ENCODE results near the gene RC3H2. TPM values are rescaled to one million over a fixed set of nuclear protein-coding genes. Genes with fewer than 3 reads are reported as not detected.

Gene RC3H2
- total RNA-seq, 1 experiment from 2014 or later: 37.5 TPM

DNA sequence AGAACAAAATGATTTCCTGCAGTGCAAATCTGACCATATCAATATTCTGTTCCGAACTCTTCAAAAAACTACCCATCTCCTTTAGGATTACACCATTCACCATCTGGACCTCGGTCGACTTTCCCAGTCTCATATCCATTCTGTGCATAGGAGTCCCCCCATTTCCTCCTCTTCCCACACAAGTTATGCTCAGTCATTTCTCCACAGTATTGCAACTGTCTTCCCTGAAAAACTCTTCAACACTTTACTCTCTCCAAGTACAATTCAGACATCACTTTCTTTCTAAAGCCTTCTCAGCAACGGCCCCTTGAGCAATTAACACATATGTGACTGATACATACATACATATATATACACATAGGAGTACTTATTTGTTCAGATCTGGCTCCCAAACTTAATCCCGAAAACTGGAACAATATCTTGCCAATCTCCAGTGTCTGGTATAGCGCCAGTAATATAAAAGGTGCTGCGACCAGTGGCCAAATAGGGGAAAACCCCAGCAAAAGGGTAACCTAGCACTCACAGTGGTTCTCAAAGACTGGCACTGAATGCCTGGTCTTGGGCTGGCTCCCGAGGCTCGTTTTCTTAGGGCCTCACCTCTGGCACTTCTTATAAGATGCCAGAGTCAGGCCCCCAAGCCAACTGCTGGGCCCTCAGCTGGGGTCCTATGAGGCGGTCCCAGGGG, 25.5 kb upstream of the RC3H2 start:
- Mint-ChIP-seq H3K4me1 (peaks cover 8% of the 10 kb centered on the region), H3K27me3 (ENCODE audit: low read depth) (no peaks in the 10 kb centered on the region), H3K36me3 (no peaks in the 10 kb centered on the region), H3K9me3 (no peaks in the 10 kb centered on the region), H3K4me3 (no peak overlapping the region), H3K27ac (no peak overlapping the region)
- no peak for DNase-seq (ENCODE audit: low spot score)
- POLR2A ChIA-PET: interaction anchor here (0.5 to 1.8 kb wide), 7 partner anchors 10 to 57 kb away, joined by 3 to 44 read pairs (median 4); partner anchors contain the start of genes RABGAP1, RC3H2 and ZBTB6
- CTCF ChIA-PET: interaction anchor here (0.6 to 1.2 kb wide), 3 partner anchors 10 to 81 kb away, joined by 3 to 10 read pairs (median 9); partner anchors contain the start of gene RABGAP1
- no peak; the same call in 1 of the 2 replicates for ATAC-seq
- TF ChIP-seq, protein P1, sequence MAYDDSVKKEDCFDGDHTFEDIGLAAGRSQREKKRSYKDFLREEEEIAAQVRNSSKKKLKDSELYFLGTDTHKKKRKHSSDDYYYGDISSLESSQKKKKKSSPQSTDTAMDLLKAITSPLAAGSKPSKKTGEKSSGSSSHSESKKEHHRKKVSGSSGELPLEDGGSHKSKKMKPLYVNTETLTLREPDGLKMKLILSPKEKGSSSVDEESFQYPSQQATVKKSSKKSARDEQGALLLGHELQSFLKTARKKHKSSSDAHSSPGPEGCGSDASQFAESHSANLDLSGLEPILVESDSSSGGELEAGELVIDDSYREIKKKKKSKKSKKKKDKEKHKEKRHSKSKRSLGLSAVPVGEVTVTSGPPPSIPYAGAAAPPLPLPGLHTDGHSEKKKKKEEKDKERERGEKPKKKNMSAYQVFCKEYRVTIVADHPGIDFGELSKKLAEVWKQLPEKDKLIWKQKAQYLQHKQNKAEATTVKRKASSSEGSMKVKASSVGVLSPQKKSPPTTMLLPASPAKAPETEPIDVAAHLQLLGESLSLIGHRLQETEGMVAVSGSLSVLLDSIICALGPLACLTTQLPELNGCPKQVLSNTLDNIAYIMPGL (CRISPR knock-in tag; IDR thresholded peaks at IDR 0.05): no peak
- TF ChIP-seq SMAD3 (CRISPR knock-in tag; IDR thresholded peaks at IDR 0.05; ENCODE audit: borderline replicate concordance) (no peak), CBFB (CRISPR knock-in tag; IDR thresholded peaks at IDR 0.05; ENCODE audit: low read depth) (no peak), SP1 (CRISPR knock-in tag; conservative IDR thresholded peaks at IDR 0.05) (no peak), ATF1 (CRISPR knock-in tag; IDR thresholded peaks at IDR 0.05) (peak; percentile 47; the same call in 1 of the 2 replicates)
- TF ChIP-seq, protein P2, sequence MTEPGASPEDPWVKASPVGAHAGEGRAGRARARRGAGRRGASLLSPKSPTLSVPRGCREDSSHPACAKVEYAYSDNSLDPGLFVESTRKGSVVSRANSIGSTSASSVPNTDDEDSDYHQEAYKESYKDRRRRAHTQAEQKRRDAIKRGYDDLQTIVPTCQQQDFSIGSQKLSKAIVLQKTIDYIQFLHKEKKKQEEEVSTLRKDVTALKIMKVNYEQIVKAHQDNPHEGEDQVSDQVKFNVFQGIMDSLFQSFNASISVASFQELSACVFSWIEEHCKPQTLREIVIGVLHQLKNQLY (CRISPR knock-in tag; IDR thresholded peaks at IDR 0.05): no peak

DNA sequence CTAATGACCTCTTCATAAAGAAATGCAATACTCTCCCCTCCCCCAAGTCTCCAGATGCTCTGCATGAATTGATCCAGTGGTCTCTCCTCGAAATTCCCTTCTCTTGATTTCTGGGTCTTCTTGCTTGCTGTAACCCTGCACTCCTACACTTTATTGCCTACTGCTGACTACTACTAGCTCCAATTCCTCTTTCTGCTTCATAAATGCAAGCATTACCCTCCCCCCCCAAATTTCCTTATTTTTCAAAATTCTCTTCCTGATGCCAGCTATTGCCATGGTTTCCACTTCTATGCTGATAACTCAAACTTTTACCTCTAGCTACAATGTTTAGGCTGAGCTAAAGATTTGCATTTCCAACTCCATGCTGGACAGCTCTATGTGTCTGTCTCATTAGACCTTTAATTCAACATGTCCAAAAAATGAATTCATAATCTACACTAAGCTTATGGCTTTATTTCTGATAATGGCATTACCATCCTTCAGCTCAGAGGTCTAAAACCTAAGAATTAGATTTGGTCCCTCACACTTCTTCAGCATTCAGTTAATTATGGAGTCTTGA, 24.7 kb upstream of the RC3H2 start:
- Mint-ChIP-seq H3K4me3 (no peak overlapping the region), H3K27ac (no peak overlapping the region), H3K9me3 (no peaks in the 10 kb centered on the region), H3K4me1 (peaks cover 8% of the 10 kb centered on the region), H3K36me3 (no peaks in the 10 kb centered on the region), H3K27me3 (ENCODE audit: low read depth) (no peaks in the 10 kb centered on the region)
- TF ChIP-seq, protein P3, sequence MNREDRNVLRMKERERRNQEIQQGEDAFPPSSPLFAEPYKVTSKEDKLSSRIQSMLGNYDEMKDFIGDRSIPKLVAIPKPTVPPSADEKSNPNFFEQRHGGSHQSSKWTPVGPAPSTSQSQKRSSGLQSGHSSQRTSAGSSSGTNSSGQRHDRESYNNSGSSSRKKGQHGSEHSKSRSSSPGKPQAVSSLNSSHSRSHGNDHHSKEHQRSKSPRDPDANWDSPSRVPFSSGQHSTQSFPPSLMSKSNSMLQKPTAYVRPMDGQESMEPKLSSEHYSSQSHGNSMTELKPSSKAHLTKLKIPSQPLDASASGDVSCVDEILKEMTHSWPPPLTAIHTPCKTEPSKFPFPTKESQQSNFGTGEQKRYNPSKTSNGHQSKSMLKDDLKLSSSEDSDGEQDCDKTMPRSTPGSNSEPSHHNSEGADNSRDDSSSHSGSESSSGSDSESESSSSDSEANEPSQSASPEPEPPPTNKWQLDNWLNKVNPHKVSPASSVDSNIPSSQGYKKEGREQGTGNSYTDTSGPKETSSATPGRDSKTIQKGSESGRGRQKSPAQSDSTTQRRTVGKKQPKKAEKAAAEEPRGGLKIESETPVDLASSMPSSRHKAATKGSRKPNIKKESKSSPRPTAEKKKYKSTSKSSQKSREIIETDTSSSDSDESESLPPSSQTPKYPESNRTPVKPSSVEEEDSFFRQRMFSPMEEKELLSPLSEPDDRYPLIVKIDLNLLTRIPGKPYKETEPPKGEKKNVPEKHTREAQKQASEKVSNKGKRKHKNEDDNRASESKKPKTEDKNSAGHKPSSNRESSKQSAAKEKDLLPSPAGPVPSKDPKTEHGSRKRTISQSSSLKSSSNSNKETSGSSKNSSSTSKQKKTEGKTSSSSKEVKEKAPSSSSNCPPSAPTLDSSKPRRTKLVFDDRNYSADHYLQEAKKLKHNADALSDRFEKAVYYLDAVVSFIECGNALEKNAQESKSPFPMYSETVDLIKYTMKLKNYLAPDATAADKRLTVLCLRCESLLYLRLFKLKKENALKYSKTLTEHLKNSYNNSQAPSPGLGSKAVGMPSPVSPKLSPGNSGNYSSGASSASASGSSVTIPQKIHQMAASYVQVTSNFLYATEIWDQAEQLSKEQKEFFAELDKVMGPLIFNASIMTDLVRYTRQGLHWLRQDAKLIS (CRISPR knock-in tag; IDR thresholded peaks at IDR 0.05; ENCODE audit: borderline replicate concordance): no peak
- TF ChIP-seq ATF1 (CRISPR knock-in tag; IDR thresholded peaks at IDR 0.05) (no peak), TEAD4 (CRISPR knock-in tag; IDR thresholded peaks at IDR 0.05) (no peak), NR1H2 (CRISPR knock-in tag; IDR thresholded peaks at IDR 0.05) (no peak), TCF7 (CRISPR knock-in tag; IDR thresholded peaks at IDR 0.05; ENCODE audit: low read depth) (no peak), GABPB1 (CRISPR knock-in tag; IDR thresholded peaks at IDR 0.05) (no peak)
- TF ChIP-seq, protein P4, sequence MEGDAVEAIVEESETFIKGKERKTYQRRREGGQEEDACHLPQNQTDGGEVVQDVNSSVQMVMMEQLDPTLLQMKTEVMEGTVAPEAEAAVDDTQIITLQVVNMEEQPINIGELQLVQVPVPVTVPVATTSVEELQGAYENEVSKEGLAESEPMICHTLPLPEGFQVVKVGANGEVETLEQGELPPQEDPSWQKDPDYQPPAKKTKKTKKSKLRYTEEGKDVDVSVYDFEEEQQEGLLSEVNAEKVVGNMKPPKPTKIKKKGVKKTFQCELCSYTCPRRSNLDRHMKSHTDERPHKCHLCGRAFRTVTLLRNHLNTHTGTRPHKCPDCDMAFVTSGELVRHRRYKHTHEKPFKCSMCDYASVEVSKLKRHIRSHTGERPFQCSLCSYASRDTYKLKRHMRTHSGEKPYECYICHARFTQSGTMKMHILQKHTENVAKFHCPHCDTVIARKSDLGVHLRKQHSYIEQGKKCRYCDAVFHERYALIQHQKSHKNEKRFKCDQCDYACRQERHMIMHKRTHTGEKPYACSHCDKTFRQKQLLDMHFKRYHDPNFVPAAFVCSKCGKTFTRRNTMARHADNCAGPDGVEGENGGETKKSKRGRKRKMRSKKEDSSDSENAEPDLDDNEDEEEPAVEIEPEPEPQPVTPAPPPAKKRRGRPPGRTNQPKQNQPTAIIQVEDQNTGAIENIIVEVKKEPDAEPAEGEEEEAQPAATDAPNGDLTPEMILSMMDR (IDR thresholded peaks at IDR 0.05): no peak
- TF ChIP-seq, protein P5, sequence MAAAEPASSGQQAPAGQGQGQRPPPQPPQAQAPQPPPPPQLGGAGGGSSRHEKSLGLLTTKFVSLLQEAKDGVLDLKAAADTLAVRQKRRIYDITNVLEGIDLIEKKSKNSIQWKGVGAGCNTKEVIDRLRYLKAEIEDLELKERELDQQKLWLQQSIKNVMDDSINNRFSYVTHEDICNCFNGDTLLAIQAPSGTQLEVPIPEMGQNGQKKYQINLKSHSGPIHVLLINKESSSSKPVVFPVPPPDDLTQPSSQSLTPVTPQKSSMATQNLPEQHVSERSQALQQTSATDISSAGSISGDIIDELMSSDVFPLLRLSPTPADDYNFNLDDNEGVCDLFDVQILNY (CRISPR knock-in tag; IDR thresholded peaks at IDR 0.05): no peak
- TF ChIP-seq, protein P6, sequence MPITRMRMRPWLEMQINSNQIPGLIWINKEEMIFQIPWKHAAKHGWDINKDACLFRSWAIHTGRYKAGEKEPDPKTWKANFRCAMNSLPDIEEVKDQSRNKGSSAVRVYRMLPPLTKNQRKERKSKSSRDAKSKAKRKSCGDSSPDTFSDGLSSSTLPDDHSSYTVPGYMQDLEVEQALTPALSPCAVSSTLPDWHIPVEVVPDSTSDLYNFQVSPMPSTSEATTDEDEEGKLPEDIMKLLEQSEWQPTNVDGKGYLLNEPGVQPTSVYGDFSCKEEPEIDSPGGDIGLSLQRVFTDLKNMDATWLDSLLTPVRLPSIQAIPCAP (CRISPR knock-in tag; IDR thresholded peaks at IDR 0.05): no peak
- ATAC-seq: no peak
- ChIA-PET CTCF (no interaction called here), POLR2A (interaction anchor here (0.8 to 1.1 kb wide), 2 partner anchors 17 to 24 kb away, joined by 3 read pairs; partner anchors contain the start of genes RC3H2 and ZBTB6)
- no peak for DNase-seq (ENCODE audit: low spot score)

Measured in WTC11 (cell line).